ENCODE measurements around the gene ARMC6.

DNA sequence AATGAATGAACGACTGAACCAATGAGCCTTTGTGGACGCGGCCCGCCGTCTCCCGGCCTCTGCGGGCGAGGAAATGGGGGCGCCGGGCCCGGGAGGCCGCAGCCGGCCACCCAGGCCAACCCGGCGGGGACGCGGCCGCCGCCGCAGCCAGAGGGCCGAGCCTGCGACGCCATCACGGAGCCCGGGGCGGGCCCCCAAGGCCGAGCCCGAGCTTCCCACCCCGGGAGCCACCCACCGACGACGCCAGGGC lies 302 bp upstream of the ARMC6 start:
- TF ChIP-seq, protein P1, sequence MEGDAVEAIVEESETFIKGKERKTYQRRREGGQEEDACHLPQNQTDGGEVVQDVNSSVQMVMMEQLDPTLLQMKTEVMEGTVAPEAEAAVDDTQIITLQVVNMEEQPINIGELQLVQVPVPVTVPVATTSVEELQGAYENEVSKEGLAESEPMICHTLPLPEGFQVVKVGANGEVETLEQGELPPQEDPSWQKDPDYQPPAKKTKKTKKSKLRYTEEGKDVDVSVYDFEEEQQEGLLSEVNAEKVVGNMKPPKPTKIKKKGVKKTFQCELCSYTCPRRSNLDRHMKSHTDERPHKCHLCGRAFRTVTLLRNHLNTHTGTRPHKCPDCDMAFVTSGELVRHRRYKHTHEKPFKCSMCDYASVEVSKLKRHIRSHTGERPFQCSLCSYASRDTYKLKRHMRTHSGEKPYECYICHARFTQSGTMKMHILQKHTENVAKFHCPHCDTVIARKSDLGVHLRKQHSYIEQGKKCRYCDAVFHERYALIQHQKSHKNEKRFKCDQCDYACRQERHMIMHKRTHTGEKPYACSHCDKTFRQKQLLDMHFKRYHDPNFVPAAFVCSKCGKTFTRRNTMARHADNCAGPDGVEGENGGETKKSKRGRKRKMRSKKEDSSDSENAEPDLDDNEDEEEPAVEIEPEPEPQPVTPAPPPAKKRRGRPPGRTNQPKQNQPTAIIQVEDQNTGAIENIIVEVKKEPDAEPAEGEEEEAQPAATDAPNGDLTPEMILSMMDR (IDR thresholded peaks at IDR 0.05; ENCODE audit: poor library complexity) = no peak
- TF ChIP-seq EZH2 (IDR thresholded peaks at IDR 0.05; ENCODE audit: borderline replicate concordance) (no peak), EZH2phosphoT487 (IDR thresholded peaks at IDR 0.05; ENCODE audit: low read depth, severe bottlenecking, unreplicated experiment) (no peak)
